H1 (cell line): ENCODE measurements around the gene NIPAL1. TPM values are rescaled to one million over a fixed set of nuclear protein-coding genes. Genes with fewer than 3 reads are reported as not detected.

ENCODE experiments used
- CTCF ChIA-PET: fragments of 300-600 bp; sonication (Branson Sonifier 250); formaldehyde crosslinking; loops from one replicate; lab custom pipeline; 2021; ENCODE audit not compliant: partially characterized antibody; lab: Charles Lee
- POLR2A ChIA-PET: fragments of 300-600 bp; sonication (Branson Sonifier 250); formaldehyde crosslinking; loops from one replicate; lab custom pipeline; 2021; ENCODE audit warnings: inconsistent platforms; ENCODE audit not compliant: partially characterized antibody; lab: Charles Lee
- DNase-seq, 2 experiments: peaks; one replicate each; pipeline versions ENCODE4 v3.0.0 to v3.0.0-alpha.2; 2010 to 2022; ENCODE audit warnings: low spot score in 2 of 2, low read depth in 1 of 2, mixed read lengths in 1 of 2
- FAIRE-seq: peaks from 2 replicates; lab custom pipeline; 2011; peaks lifted over from hg19 to GRCh38; lab: Jason Lieb, UNC
- H2AFZ ChIP-seq: 2 replicates; pipeline ENCODE4 v1.8.1; 2012; ENCODE audit warnings: low read length, inconsistent platforms
- H2AK5ac ChIP-seq: 2 replicates; pipeline ENCODE4 v1.6.1; 2013; ENCODE audit warnings: low read depth, low read length
- H2BK120ac ChIP-seq: replicated peaks from 2 replicates; pipeline ENCODE3; 2013; ENCODE audit warnings: low read depth, low read length, inconsistent platforms
- H2BK12ac ChIP-seq: 2 replicates; pipeline ENCODE4 v1.6.1; 2013; ENCODE audit warnings: low read depth, low read length
- H2BK15ac ChIP-seq: 2 replicates; pipeline ENCODE4 v1.6.1; 2013; ENCODE audit warnings: low read length
- H2BK20ac ChIP-seq: 2 replicates; pipeline ENCODE4 v1.6.1; 2013; ENCODE audit warnings: low read length
- H2BK5ac ChIP-seq: 2 replicates; pipeline ENCODE4 v1.6.1; 2013; ENCODE audit warnings: low read depth, low read length
- H3K14ac ChIP-seq: 2 replicates; pipeline ENCODE4 v1.6.1; 2013; ENCODE audit warnings: inconsistent platforms; ENCODE audit not compliant: insufficient read length
- H3K18ac ChIP-seq: 2 replicates; pipeline ENCODE4 v1.6.1; 2013; ENCODE audit warnings: low read length; ENCODE audit errors: extremely low read depth
- H3K23ac ChIP-seq: 2 replicates; pipeline ENCODE4 v1.6.1; 2013; ENCODE audit warnings: inconsistent platforms; ENCODE audit not compliant: insufficient read length
- H3K23me2 ChIP-seq: 2 replicates; pipeline ENCODE4 v1.6.1; 2013; ENCODE audit warnings: low read depth, low read length
- H3K27ac ChIP-seq: 2 replicates; pipeline ENCODE4 v1.6.1; 2011; ENCODE audit warnings: low read depth, low read length, inconsistent platforms
- H3K27me3 ChIP-seq, 4 experiments: replicated peaks in 1 of 4; 1 replicate in 1 of 4; 2 replicates in 3 of 4; pipeline versions ENCODE4 v1.6.1 to v1.8.1; 2011 to 2013; ENCODE audit warnings: low read length in 3 of 4, mild to moderate bottlenecking in 3 of 4, inconsistent platforms in 2 of 4, mixed read lengths in 2 of 4, moderate library complexity in 1 of 4; ENCODE audit not compliant: control insufficient read depth in 3 of 4, insufficient read depth in 3 of 4; ENCODE audit errors: extremely low read depth in 1 of 4
- H3K36me3 ChIP-seq, 4 experiments: 2 replicates each; pipeline versions ENCODE4 v1.6.1 to v1.8.1; 2011 to 2013; ENCODE audit warnings: mild to moderate bottlenecking in 4 of 4, low read length in 3 of 4, moderate library complexity in 2 of 4, control low read depth in 1 of 4, inconsistent platforms in 1 of 4; ENCODE audit not compliant: insufficient read depth in 4 of 4, control insufficient read depth in 2 of 4
- H3K4ac ChIP-seq: replicated peaks from 2 replicates; pipeline ENCODE3; 2013; ENCODE audit warnings: low read length, low read depth, mixed read lengths, inconsistent platforms; ENCODE audit not compliant: insufficient read length
- H3K4me1 ChIP-seq, 4 experiments: replicated peaks in 1 of 4; 1 replicate in 1 of 4; 2 replicates in 3 of 4; pipeline versions ENCODE4 v1.6.1 to v1.8.1; 2011 to 2013; ENCODE audit warnings: low read length in 3 of 4, inconsistent platforms in 2 of 4, mixed read lengths in 1 of 4; ENCODE audit not compliant: insufficient read depth in 4 of 4, control insufficient read depth in 3 of 4
- H3K4me2 ChIP-seq, 2 experiments: 2 replicates each; pipeline versions ENCODE4 v1.6.1 to v1.8.1; 2011 to 2013; ENCODE audit warnings: low read depth in 2 of 2, low read length in 2 of 2, control low read depth in 1 of 2, inconsistent platforms in 1 of 2, mild to moderate bottlenecking in 1 of 2; ENCODE audit not compliant: insufficient read depth in 1 of 2
- H3K4me3 ChIP-seq, 4 experiments: fragments of 200-600, 300-600 bp in 1 of 4; sonication (generic), shearing (Covaris generic), sonication (Bioruptor Twin) in 1 of 4; 2 replicates each; pipeline versions ENCODE4 v1.5.1 to v1.8.1; 2011 to 2016; ENCODE audit warnings: low read length in 4 of 4, low read depth in 3 of 4, control low read depth in 2 of 4, inconsistent platforms in 2 of 4, mild to moderate bottlenecking in 2 of 4, mixed read lengths in 1 of 4, moderate library complexity in 1 of 4; ENCODE audit not compliant: insufficient read depth in 2 of 4; ENCODE audit errors: extremely low read depth in 1 of 4
- H3K56ac ChIP-seq: replicated peaks from 2 replicates; pipeline ENCODE3; 2013; ENCODE audit warnings: low read depth, mild to moderate bottlenecking, mixed read lengths, low read length, inconsistent platforms; ENCODE audit not compliant: insufficient read length
- H3K79me1 ChIP-seq: 2 replicates; pipeline ENCODE4 v1.6.1; 2013; ENCODE audit warnings: low read depth, low read length, control low read depth
- H3K79me2 ChIP-seq, 2 experiments: 2 replicates each; pipeline versions ENCODE4 v1.6.1 to v1.8.1; 2012 to 2013; ENCODE audit warnings: low read length in 2 of 2, mild to moderate bottlenecking in 2 of 2, inconsistent platforms in 1 of 2; ENCODE audit not compliant: insufficient read depth in 2 of 2, control insufficient read depth in 1 of 2
- H3K9ac ChIP-seq, 4 experiments: replicated peaks in 1 of 4; 1 replicate in 1 of 4; 2 replicates in 3 of 4; pipeline versions ENCODE4 v1.6.1 to v1.8.1; 2011 to 2013; ENCODE audit warnings: low read depth in 3 of 4, low read length in 3 of 4, control low read depth in 2 of 4, mild to moderate bottlenecking in 2 of 4, moderate library complexity in 2 of 4, inconsistent platforms in 1 of 4; ENCODE audit errors: extremely low read depth in 1 of 4
- H3K9me3 ChIP-seq, 2 experiments: 2 replicates each; pipeline versions ENCODE4 v1.6.1 to v1.8.1; 2012 to 2013; ENCODE audit warnings: mild to moderate bottlenecking in 2 of 2, moderate library complexity in 2 of 2, control low read depth in 1 of 2, inconsistent platforms in 1 of 2, low read depth in 1 of 2, low read length in 1 of 2, mixed read lengths in 1 of 2; ENCODE audit not compliant: insufficient read depth in 2 of 2
- H4K20me1 ChIP-seq, 2 experiments: replicated peaks in 1 of 2; 2 replicates each; pipeline versions ENCODE3 to v1.8.1; 2011 to 2013; ENCODE audit warnings: inconsistent platforms in 2 of 2, low read length in 2 of 2, mild to moderate bottlenecking in 1 of 2; ENCODE audit not compliant: insufficient read depth in 2 of 2, control insufficient read depth in 1 of 2
- H4K5ac ChIP-seq: 2 replicates; pipeline ENCODE4 v1.6.1; 2013; ENCODE audit warnings: low read length, low read depth, mixed read lengths, inconsistent platforms; ENCODE audit not compliant: insufficient read length
- H4K8ac ChIP-seq: 2 replicates; pipeline ENCODE4 v1.8.0; 2013; ENCODE audit warnings: mild to moderate bottlenecking, moderate library complexity, low read length, inconsistent platforms; ENCODE audit not compliant: insufficient read depth; ENCODE audit errors: extremely low read depth
- H4K91ac ChIP-seq: replicated peaks from 2 replicates; pipeline ENCODE3; 2013; ENCODE audit warnings: low read length, mixed read lengths, inconsistent platforms; ENCODE audit not compliant: insufficient read length
- CBX5 ChIP-seq: fragments of 300-800, 300-1000 bp; sonication (generic); IDR thresholded peaks from 2 replicates; pipeline ENCODE4 v1.7.1; 2016; ENCODE audit warnings: antibody characterized with exemption, low read length, low read depth
- CEBPB ChIP-seq: IDR thresholded peaks from 2 replicates; pipeline ENCODE4 v1.6.1; 2012; ENCODE audit warnings: low read depth, low read length
- EP300 ChIP-seq, 2 experiments: IDR thresholded peaks; 1 replicate in 1 of 2; 2 replicates in 1 of 2; pipeline ENCODE4 v1.6.1; 2011 to 2012; ENCODE audit warnings: low read depth in 2 of 2, low read length in 2 of 2, mild to moderate bottlenecking in 2 of 2, borderline replicate concordance in 1 of 2, inconsistent platforms in 1 of 2, moderate library complexity in 1 of 2
- RFX5 ChIP-seq: IDR thresholded peaks from 2 replicates; pipeline ENCODE4 v1.6.1; 2011; ENCODE audit warnings: low read depth, low read length, improper control_type of control experiment, borderline replicate concordance
- SIN3A ChIP-seq, 2 experiments: IDR thresholded peaks in 1 of 2; conservative IDR thresholded peaks in 1 of 2; 2 replicates each; pipeline ENCODE4 v1.6.1; 2011 to 2012; ENCODE audit warnings: low read length in 2 of 2, improper control_type of control experiment in 1 of 2, low read depth in 1 of 2, mild to moderate bottlenecking in 1 of 2
- WGBS, 2 experiments: shearing (Covaris generic) in 1 of 2; methylation state at CpG; one replicate each; pipeline versions ENCODE4 v1.1.6 to v1.1.7; 2013 to 2015; ENCODE audit warnings: low lambda C conversion rate in 2 of 2, mixed read lengths in 2 of 2, inconsistent platforms in 1 of 2, low coverage in 1 of 2, missing lambda C conversion rate in 1 of 2; ENCODE audit not compliant: insufficient replicate concordance in 2 of 2, insufficient coverage in 1 of 2, insufficient read length in 1 of 2; ENCODE audit errors: extremely low coverage in 1 of 2, missing lambda C conversion rate in 1 of 2; 5-methylcytosine and 5-hydroxymethylcytosine counted together
- polyA plus RNA-seq, 7 experiments: library from polyadenylated mRNA; depleted of rRNA in 3 of 7; stranded (reverse) in 5 of 7; unstranded in 2 of 7; fragments of >200 nt in 5 of 7; fragments of 200-250 nt in 2 of 7; gene quantifications; 1 replicate in 5 of 7; 2 replicates in 1 of 7; 4 replicates in 1 of 7; pipeline versions ENCODE4 v1.2.1 to v1.2.3, GENCODE V29; 2011 to 2013; ENCODE audit warnings: missing spikeins in 2 of 7, mixed read lengths in 2 of 7
- total RNA-seq: library from RNA; stranded (reverse); fragmentation: NEBNext Ultra II Directional; extraction: Animal tissue kit (Norgen Biotek cat#: 25700); gene quantifications from 2 replicates; pipeline ENCODE4 v1.2.1, GENCODE V29; 2021

The NIPAL1 gene
- total and polyA plus RNA-seq, 2 of the 8 experiments (the other 6 are each of a cell fraction or from before 2014, with no cell fraction given), result 1.4 to 4.9 TPM

- no peak overlapping the region for H3K4me2 ChIP-seq
- no peak overlapping the region for H2AK5ac ChIP-seq
- H2BK12ac ChIP-seq, result no peak overlapping the region
- no peak overlapping the region for H2BK20ac ChIP-seq
- no peaks in the 10 kb centered on the region for H3K79me2 ChIP-seq
- H3K4me3 ChIP-seq, result no peak overlapping the region
- TF ChIP-seq RFX5 (no peak), SIN3A (conservative IDR thresholded peaks at IDR 0.05 in 1 of 2, IDR thresholded peaks at IDR 0.05 in 1 of 2; ENCODE audit: low read depth in 1 of 2, low read length in 2 of 2) (no peak), EP300 (IDR thresholded peaks at IDR 0.05; ENCODE audit: borderline replicate concordance in 1 of 2, low read depth in 2 of 2, low read length in 2 of 2) (no peak), CBX5 (no peak), CEBPB (no peak)
- TF ChIP-seq, all 59 proteins: peak for 0
- Histone ChIP-seq H2AFZ (no peak overlapping the region), H2BK120ac (no peak overlapping the region), H3K14ac (no peak overlapping the region), H4K91ac (no peak overlapping the region), H3K36me3 (no peaks in the 10 kb centered on the region), H4K8ac (no peak overlapping the region), H3K9ac (no peak overlapping the region), H2BK15ac (no peak overlapping the region), H3K18ac (no peak overlapping the region), H3K79me1 (no peaks in the 10 kb centered on the region), H2BK5ac (no peak overlapping the region), H3K9me3 (no peaks in the 10 kb centered on the region), H3K23ac (no peak overlapping the region), H4K20me1 (no peaks in the 10 kb centered on the region), H3K23me2 (no peaks in the 10 kb centered on the region), H3K56ac (no peak overlapping the region), H3K27ac (no peak overlapping the region), H4K5ac (no peak overlapping the region), H3K4ac (no peak overlapping the region), H3K27me3 (no peaks in the 10 kb centered on the region), H3K4me1 (no peaks in the 10 kb centered on the region)
- no peak for FAIRE-seq
- DNase-seq, result no peak
- POLR2A ChIA-PET, result no interaction called here
- 92% methylated on average over 3 of the region's 3 CpGs; no CpG with 5 or more reads in 1 of the 2 experiments for WGBS, 2 experiments
- CTCF ChIA-PET, result no interaction called here
Observed at GRCh38 chr4:47974566-47974965, 42.0 kb upstream of the NIPAL1 start.
